Femur (tissue), 1 donor: ENCODE results near the gene TCEANC2.
"Not testable (repeated sequence)": the region's sequence is repeated elsewhere in the genome, so short reads cannot be mapped to it uniquely, and the experiment has no call there.

Source experiments
- DNase-seq: peaks from one replicate; pipeline ENCODE4 v3.0.0-alpha.2; 2017

Gene TCEANC2

GRCh38 chr1:54091666-54092065, 38.3 kb downstream of the TCEANC2 start:
- no peak for DNase-seq

- no peak for DNase-seq
Observed at GRCh38 chr1:54094001-54094729, 40.8 kb downstream of the TCEANC2 start.

GRCh38 chr1:54094730-54095105, 41.3 kb downstream of the TCEANC2 start:
- DNase-seq, result not testable (repeated sequence)

GRCh38 chr1:54095546-54096226, 42.3 kb downstream of the TCEANC2 start:
- DNase-seq, result no peak

GRCh38 chr1:54096227-54096876, 42.9 kb downstream of the TCEANC2 start:
- DNase-seq, result no peak

GRCh38 chr1:54096877-54097240, 43.5 kb downstream of the TCEANC2 start:
- no peak for DNase-seq

- no peak for DNase-seq
Observed at GRCh38 chr1:54099061-54099610, 45.7 kb downstream of the TCEANC2 start.

GRCh38 chr1:54100500-54100899, 47.1 kb downstream of the TCEANC2 start:
- DNase-seq, result no peak

GRCh38 chr1:54103414-54103813, 50.0 kb downstream of the TCEANC2 start:
- no peak for DNase-seq

GRCh38 chr1:54104613-54105012, 51.2 kb downstream of the TCEANC2 start:
- DNase-seq, result not testable (repeated sequence)

- DNase-seq, result no peak
Observed at GRCh38 chr1:54105080-54105479, 51.7 kb downstream of the TCEANC2 start.

GRCh38 chr1:54105736-54106269, 52.4 kb downstream of the TCEANC2 start:
- DNase-seq, result no peak

- DNase-seq, result no peak
Observed at GRCh38 chr1:54107131-54107530, 53.7 kb downstream of the TCEANC2 start.

GRCh38 chr1:54108156-54108555, 54.7 kb downstream of the TCEANC2 start:
- no peak for DNase-seq

GRCh38 chr1:54109129-54110090, 56.0 kb downstream of the TCEANC2 start:
- DNase-seq, result no peak

GRCh38 chr1:54110996-54111395, 57.6 kb downstream of the TCEANC2 start:
- no peak for DNase-seq

GRCh38 chr1:54111624-54112023, 58.2 kb downstream of the TCEANC2 start:
- DNase-seq, result no peak

GRCh38 chr1:54112027-54112426, 58.6 kb downstream of the TCEANC2 start:
- no peak for DNase-seq

- no peak for DNase-seq
Observed at GRCh38 chr1:54112705-54113368, 59.4 kb downstream of the TCEANC2 start.

GRCh38 chr1:54114001-54114400, 60.6 kb downstream of the TCEANC2 start:
- DNase-seq, result no peak

- no peak for DNase-seq
Observed at GRCh38 chr1:54114955-54115354, 61.5 kb downstream of the TCEANC2 start.

- DNase-seq, result no peak
Observed at GRCh38 chr1:54115520-54115919, 62.1 kb downstream of the TCEANC2 start.
